ENCODE results near the gene ISG15. TPM values are rescaled to one million over a fixed set of nuclear protein-coding genes. Genes with fewer than 3 reads are reported as not detected.

Gene ISG15
- total and polyA plus RNA-seq, 2 experiments from 2014 or later: 62.3 to 89.6 TPM

DNA sequence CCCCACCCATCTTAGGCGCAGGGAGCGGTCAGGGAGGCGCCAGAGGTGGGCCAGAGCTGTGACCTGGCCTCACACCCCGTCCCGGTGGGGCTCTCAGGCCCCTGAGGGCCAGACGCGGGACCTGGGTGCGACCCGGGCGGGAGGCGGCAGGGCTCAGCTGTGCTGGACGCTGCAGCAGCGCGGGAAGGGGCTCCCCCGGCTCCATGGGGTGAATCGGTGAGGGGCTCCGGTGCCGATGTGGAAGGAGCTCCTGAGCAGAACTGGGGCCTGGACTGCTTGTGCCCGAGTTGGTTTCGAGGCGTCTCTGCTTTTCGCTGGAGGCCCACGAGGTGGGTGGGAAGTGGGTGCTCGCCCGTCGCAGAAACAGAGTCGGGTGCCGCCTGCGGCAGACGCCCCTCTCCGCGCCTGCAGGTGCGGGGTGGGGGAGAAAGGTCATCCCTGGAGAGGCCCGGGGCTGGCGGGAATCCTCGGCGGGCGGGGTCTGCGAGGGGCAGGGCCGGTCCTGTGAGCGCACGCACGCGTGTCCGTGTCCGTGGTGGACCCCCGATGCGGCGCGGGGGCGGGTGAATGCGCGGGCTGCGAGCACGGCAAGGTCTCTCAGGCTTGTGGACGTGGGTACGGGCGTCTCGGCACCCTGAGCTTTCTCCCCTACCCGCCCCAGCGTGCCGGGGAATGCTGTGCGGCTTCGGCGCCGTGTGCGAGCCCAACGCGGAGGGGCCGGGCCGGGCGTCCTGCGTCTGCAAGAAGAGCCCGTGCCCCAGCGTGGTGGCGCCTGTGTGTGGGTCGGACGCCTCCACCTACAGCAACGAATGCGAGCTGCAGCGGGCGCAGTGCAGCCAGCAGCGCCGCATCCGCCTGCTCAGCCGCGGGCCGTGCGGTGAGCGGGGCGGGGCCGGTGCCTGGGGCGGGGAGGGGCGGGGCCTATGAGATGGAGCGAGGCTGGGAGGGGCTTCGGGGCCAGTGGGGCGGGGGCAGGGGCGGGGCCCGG lies 27.0 kb downstream of the ISG15 start:
- DNase-seq (ENCODE audit: low spot score): peak; percentile 91
- H3K4me3 ChIP-seq: no peak overlapping the region
- H3K4me1 ChIP-seq (ENCODE audit: insufficient read depth): peaks cover 14% of the 10 kb centered on the region
- peak overlapping the region; percentile 95 for H3K4me2 ChIP-seq
- TF ChIP-seq EZH2phosphoT487 (IDR thresholded peaks at IDR 0.05; ENCODE audit: low read depth, severe bottlenecking, unreplicated experiment): no peak
- TF ChIP-seq, protein P1, sequence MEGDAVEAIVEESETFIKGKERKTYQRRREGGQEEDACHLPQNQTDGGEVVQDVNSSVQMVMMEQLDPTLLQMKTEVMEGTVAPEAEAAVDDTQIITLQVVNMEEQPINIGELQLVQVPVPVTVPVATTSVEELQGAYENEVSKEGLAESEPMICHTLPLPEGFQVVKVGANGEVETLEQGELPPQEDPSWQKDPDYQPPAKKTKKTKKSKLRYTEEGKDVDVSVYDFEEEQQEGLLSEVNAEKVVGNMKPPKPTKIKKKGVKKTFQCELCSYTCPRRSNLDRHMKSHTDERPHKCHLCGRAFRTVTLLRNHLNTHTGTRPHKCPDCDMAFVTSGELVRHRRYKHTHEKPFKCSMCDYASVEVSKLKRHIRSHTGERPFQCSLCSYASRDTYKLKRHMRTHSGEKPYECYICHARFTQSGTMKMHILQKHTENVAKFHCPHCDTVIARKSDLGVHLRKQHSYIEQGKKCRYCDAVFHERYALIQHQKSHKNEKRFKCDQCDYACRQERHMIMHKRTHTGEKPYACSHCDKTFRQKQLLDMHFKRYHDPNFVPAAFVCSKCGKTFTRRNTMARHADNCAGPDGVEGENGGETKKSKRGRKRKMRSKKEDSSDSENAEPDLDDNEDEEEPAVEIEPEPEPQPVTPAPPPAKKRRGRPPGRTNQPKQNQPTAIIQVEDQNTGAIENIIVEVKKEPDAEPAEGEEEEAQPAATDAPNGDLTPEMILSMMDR (IDR thresholded peaks at IDR 0.05; ENCODE audit: poor library complexity): peak; percentile 12
- H3K27me3 ChIP-seq: no peaks in the 10 kb centered on the region
- H3K36me3 ChIP-seq (replicated peaks; ENCODE audit: insufficient read depth, low read depth): no peaks in the 10 kb centered on the region
- no peak overlapping the region for H2AFZ ChIP-seq
- WGBS (ENCODE audit: low lambda C conversion rate, missing lambda C conversion rate): 11% methylated on average over 62 of the region's 99 CpGs
- H3K27ac ChIP-seq: no peak overlapping the region
- H3K9me3 ChIP-seq (ENCODE audit: low read depth): no peaks in the 10 kb centered on the region
- peaks cover 4% of the 10 kb centered on the region for H3K79me2 ChIP-seq
- peaks cover 48% of the 10 kb centered on the region for H4K20me1 ChIP-seq (ENCODE audit: insufficient read depth, poor library complexity, severe bottlenecking)
- H3K9me2 ChIP-seq (replicated peaks; ENCODE audit: insufficient read depth): no peaks in the 10 kb centered on the region

DNA sequence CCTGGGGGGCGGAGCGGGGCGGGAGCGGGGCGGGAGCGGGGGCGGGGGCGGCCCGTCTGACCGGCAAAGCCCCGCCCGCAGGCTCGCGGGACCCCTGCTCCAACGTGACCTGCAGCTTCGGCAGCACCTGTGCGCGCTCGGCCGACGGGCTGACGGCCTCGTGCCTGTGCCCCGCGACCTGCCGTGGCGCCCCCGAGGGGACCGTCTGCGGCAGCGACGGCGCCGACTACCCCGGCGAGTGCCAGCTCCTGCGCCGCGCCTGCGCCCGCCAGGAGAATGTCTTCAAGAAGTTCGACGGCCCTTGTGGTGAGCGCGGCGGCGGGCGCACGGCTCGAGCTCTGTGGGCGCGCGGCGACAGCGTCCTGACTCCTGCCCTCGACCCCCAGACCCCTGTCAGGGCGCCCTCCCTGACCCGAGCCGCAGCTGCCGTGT lies 27.8 kb downstream of the ISG15 start:
- DNase-seq (ENCODE audit: low spot score): no peak
- H2AFZ ChIP-seq: no peak overlapping the region
- peaks cover 14% of the 10 kb centered on the region for H3K4me1 ChIP-seq (ENCODE audit: insufficient read depth)
- no peak overlapping the region for H3K4me2 ChIP-seq
- TF ChIP-seq, protein P1 (IDR thresholded peaks at IDR 0.05; ENCODE audit: poor library complexity): no peak
- TF ChIP-seq EZH2phosphoT487 (IDR thresholded peaks at IDR 0.05; ENCODE audit: low read depth, severe bottlenecking, unreplicated experiment) (no peak), EZH2 (IDR thresholded peaks at IDR 0.05; ENCODE audit: borderline replicate concordance) (no peak)
- H3K79me2 ChIP-seq: peaks cover 4% of the 10 kb centered on the region
- no peaks in the 10 kb centered on the region for H3K27me3 ChIP-seq
- H3K9me2 ChIP-seq (replicated peaks; ENCODE audit: insufficient read depth): no peaks in the 10 kb centered on the region
- H3K36me3 ChIP-seq (replicated peaks; ENCODE audit: insufficient read depth, low read depth): no peaks in the 10 kb centered on the region
- no peak overlapping the region for H3K27ac ChIP-seq
- WGBS (ENCODE audit: low lambda C conversion rate, missing lambda C conversion rate): 71% methylated on average over 37 of the region's 60 CpGs
- peaks cover 43% of the 10 kb centered on the region for H4K20me1 ChIP-seq (ENCODE audit: insufficient read depth, poor library complexity, severe bottlenecking)
- H3K4me3 ChIP-seq: no peak overlapping the region
- no peaks in the 10 kb centered on the region for H3K9me3 ChIP-seq (ENCODE audit: low read depth)

DNA sequence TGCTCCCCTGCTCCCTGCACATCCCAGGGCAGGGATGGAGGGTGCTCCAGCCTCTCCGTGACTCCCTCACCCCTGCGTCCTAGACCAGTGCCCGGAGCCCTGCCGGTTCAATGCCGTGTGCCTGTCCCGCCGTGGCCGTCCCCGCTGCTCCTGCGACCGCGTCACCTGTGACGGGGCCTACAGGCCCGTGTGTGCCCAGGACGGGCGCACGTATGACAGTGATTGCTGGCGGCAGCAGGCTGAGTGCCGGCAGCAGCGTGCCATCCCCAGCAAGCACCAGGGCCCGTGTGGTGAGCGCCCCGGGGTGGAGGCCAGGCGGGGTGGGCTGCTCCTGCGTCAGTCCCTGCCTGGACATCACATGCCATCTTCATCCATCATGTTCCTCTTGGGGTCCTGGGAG lies 28.6 kb downstream of the ISG15 start:
- TF ChIP-seq EZH2phosphoT487 (IDR thresholded peaks at IDR 0.05; ENCODE audit: low read depth, severe bottlenecking, unreplicated experiment): no peak
- Histone ChIP-seq H3K27me3 (no peaks in the 10 kb centered on the region), H3K79me2 (peaks cover 4% of the 10 kb centered on the region), H3K9me2 (replicated peaks; ENCODE audit: insufficient read depth) (no peaks in the 10 kb centered on the region), H3K27ac (no peak overlapping the region), H3K4me2 (no peak overlapping the region), H3K36me3 (replicated peaks; ENCODE audit: insufficient read depth, low read depth) (no peaks in the 10 kb centered on the region), H2AFZ (no peak overlapping the region), H4K20me1 (ENCODE audit: insufficient read depth, poor library complexity, severe bottlenecking) (peaks cover 35% of the 10 kb centered on the region), H3K4me3 (no peak overlapping the region), H3K4me1 (ENCODE audit: insufficient read depth) (peaks cover 14% of the 10 kb centered on the region), H3K9me3 (ENCODE audit: low read depth) (no peaks in the 10 kb centered on the region)
- 95% methylated on average over 24 of the region's 25 CpGs for WGBS (ENCODE audit: low lambda C conversion rate, missing lambda C conversion rate)
- no peak for DNase-seq (ENCODE audit: low spot score)

DNA sequence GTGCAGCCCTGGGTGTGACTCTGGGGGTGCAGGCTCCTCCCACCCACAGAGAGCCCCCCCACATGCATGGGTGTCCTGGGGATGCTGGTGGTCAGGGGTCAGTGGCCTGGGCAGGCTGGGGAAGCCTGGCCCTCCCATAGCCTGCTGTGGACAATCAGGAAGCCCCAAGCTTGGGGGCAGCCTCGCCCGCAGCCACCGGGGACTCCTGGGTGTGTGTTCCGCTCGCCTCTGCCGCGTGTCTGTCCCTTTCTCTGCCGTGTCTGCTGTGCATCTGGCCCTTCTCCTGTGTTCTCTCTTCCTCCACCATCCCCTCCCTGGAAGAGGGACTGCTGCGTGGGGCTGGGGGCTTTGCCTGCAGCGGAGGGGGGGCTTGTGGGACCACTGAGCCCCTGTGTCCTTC lies 29.5 kb downstream of the ISG15 start:
- no peak for TF ChIP-seq EZH2 (IDR thresholded peaks at IDR 0.05; ENCODE audit: borderline replicate concordance)
- TF ChIP-seq EZH2phosphoT487 (IDR thresholded peaks at IDR 0.05; ENCODE audit: low read depth, severe bottlenecking, unreplicated experiment): no peak
- TF ChIP-seq, protein P1 (IDR thresholded peaks at IDR 0.05; ENCODE audit: poor library complexity): no peak
- peaks cover 4% of the 10 kb centered on the region for H3K79me2 ChIP-seq
- WGBS (ENCODE audit: low lambda C conversion rate, missing lambda C conversion rate): 92% methylated on average over 8 of the region's 10 CpGs

More for the DNA sequence above, 29.5 kb downstream of the ISG15 start:
- H3K27ac ChIP-seq: no peak overlapping the region
- no peaks in the 10 kb centered on the region for H3K9me3 ChIP-seq (ENCODE audit: low read depth)
- H3K27me3 ChIP-seq: no peaks in the 10 kb centered on the region
- no peak for DNase-seq (ENCODE audit: low spot score)
- no peaks in the 10 kb centered on the region for H3K36me3 ChIP-seq (replicated peaks; ENCODE audit: insufficient read depth, low read depth)
- H3K4me3 ChIP-seq: no peak overlapping the region
- H3K4me1 ChIP-seq (ENCODE audit: insufficient read depth): peaks cover 14% of the 10 kb centered on the region
- H3K4me2 ChIP-seq: no peak overlapping the region
- H4K20me1 ChIP-seq (ENCODE audit: insufficient read depth, poor library complexity, severe bottlenecking): peaks cover 28% of the 10 kb centered on the region
- H2AFZ ChIP-seq: no peak overlapping the region
- H3K9me2 ChIP-seq (replicated peaks; ENCODE audit: insufficient read depth): no peaks in the 10 kb centered on the region

Measured in hepatocyte (in vitro differentiated cells).